Psoas muscle (tissue), 8 donors: ENCODE results near the gene OR2T1. TPM values are rescaled to one million over a fixed set of nuclear protein-coding genes. Genes with fewer than 3 reads are reported as not detected.

Experiments
- ATAC-seq, 4 donors: fragments of 200-7000 bp; cut with Tn5 transposase; one replicate each; pipeline ENCODE4 v1.9.1; 2020; ENCODE audit warnings: moderate library complexity in 3 of 4, mild to moderate bottlenecking in 2 of 4
- DNase-seq, 2 donors: peaks; one replicate each; pipeline ENCODE4 v3.0.0-alpha.2; 2020
- H3K27ac ChIP-seq: fragments of 200-600 bp; one replicate; pipeline ENCODE4 v1.8.0; 2022
- H3K27me3 ChIP-seq, 3 donors: fragments of 200-600 bp in 1 of 3; one replicate each; pipeline versions ENCODE4 v1.6.1 to v1.8.0; 2013 to 2022; ENCODE audit warnings: low read length in 2 of 3, mild to moderate bottlenecking in 2 of 3, moderate library complexity in 1 of 3; ENCODE audit not compliant: insufficient read depth in 3 of 3
- H3K36me3 ChIP-seq, 2 donors: fragments of 200-600 bp in 1 of 2; one replicate each; pipeline versions ENCODE4 v1.6.1 to v1.8.0; 2013 to 2022; ENCODE audit warnings: low read depth in 1 of 2, mild to moderate bottlenecking in 1 of 2, moderate library complexity in 1 of 2; ENCODE audit not compliant: insufficient read depth in 1 of 2
- H3K4me1 ChIP-seq: fragments of 200-600 bp; one replicate; pipeline ENCODE4 v1.8.0; 2022
- H3K4me3 ChIP-seq: fragments of 200-600 bp; one replicate; pipeline ENCODE4 v1.8.0; 2022; ENCODE audit warnings: mild to moderate bottlenecking
- H3K9me3 ChIP-seq: fragments of 200-600 bp; one replicate; pipeline ENCODE4 v1.8.0; 2022
- CTCF ChIP-seq: fragments of 200-600 bp; IDR thresholded peaks from one replicate; pipeline ENCODE4 v1.8.0; 2022; ENCODE audit warnings: antibody characterized with exemption
- WGBS, 3 donors: extraction: QIAGEN DNeasy Blood & Tissue Kit; methylation state at CpG; one replicate each; pipeline versions ENCODE4 v1.1.6 to v1.1.7; 2013; 5-methylcytosine and 5-hydroxymethylcytosine counted together
- intact Hi-C, 2 donors: fragments of 100-400 bp; cut with DNase I; formaldehyde crosslinking; loops; one replicate each; pipeline versions ENCODE4 v1.11.0 to v1.14.2; 2022
- polyA plus RNA-seq, 3 donors: library from polyadenylated mRNA; stranded (reverse); fragments of 200-250 nt; gene quantifications; one replicate each; pipeline ENCODE4 v1.2.3, GENCODE V29; 2013
- total RNA-seq, 4 donors: library from RNA; stranded (reverse); fragmentation: NEBNext Ultra II Directional in 2 of 4; extraction: Animal tissue kit (Norgen Biotek cat#: 25700) in 2 of 4; gene quantifications; one replicate each; pipeline versions ENCODE4 v1.2.1 to v1.2.4, GENCODE V29; 2021 to 2023
- donor health status: healthy with polysubstance abuse.
- donor health status: DM: no; HTN: no; CAD: no; lungs with moderate emphysema.
- donor health status: Bipolar disorder and iron deficiency.
- donor health status: healthy.
- donor health status: DM: yes; HTN: yes; CAD: no.
- donor health status: DM: no; HTN: no; CAD: no.
- donor health status: DM: no; HTN: no; CAD: no.
- donor health status: DM: yes; HTN: yes; CAD: no.

Gene OR2T1
- total and polyA plus RNA-seq, 7 donors, result not detected

GRCh38 chr1:248372394-248372793, 30.5 kb upstream of the OR2T1 start:
- ATAC-seq (no peak), DNase-seq (no peak)
- no peak overlapping the region for H3K27ac ChIP-seq
- no peak overlapping the region for H3K4me3 ChIP-seq
- WGBS, 3 donors, result 65 to 81% (median 68%) methylated on average over 5 of the region's 5 CpGs
- intact Hi-C loops, result no loop called here
- no peaks in the 10 kb centered on the region for H3K36me3 ChIP-seq
- no peak for TF ChIP-seq CTCF
- no peaks in the 10 kb centered on the region for H3K27me3 ChIP-seq
- no peaks in the 10 kb centered on the region for H3K4me1 ChIP-seq
- peaks cover 5% of the 10 kb centered on the region for H3K9me3 ChIP-seq

GRCh38 chr1:248373761-248374160, 29.1 kb upstream of the OR2T1 start:
- WGBS, 3 donors, result 57 to 65% (median 60%) methylated on average over 4 of the region's 4 CpGs
- H3K9me3 ChIP-seq, result peaks cover 5% of the 10 kb centered on the region
- no peak overlapping the region for H3K27ac ChIP-seq
- H3K36me3 ChIP-seq, result no peaks in the 10 kb centered on the region
- no peaks in the 10 kb centered on the region for H3K27me3 ChIP-seq
- ATAC-seq (no peak), DNase-seq (no peak)
- no peaks in the 10 kb centered on the region for H3K4me1 ChIP-seq
- intact Hi-C loops, result no loop called here
- no peak overlapping the region for H3K4me3 ChIP-seq
- no peak for TF ChIP-seq CTCF

GRCh38 chr1:248375446-248375845, 27.4 kb upstream of the OR2T1 start, which contains the start of gene OR2T6:
Gene OR2T6 (plus strand): TSS chr1:248375746. CDS start chr1:248387609, 11,863 bp downstream.
- intact Hi-C loops, result no loop called here
- TF ChIP-seq CTCF, result no peak
- Histone ChIP-seq H3K27ac (no peak within 1 kb of the TSS), H3K36me3 (no peaks in the 10 kb centered on the region), H3K4me3 (no peak within 1 kb of the TSS), H3K4me1 (no peaks in the 10 kb centered on the region), H3K9me3 (peaks cover 4% of the 10 kb centered on the region), H3K27me3 (no peaks in the 10 kb centered on the region)
- no peak for ATAC-seq
- DNase-seq, result no peak

GRCh38 chr1:248376916-248377315, 25.9 kb upstream of the OR2T1 start:
- Histone ChIP-seq H3K4me3 (no peak overlapping the region), H3K27ac (no peak overlapping the region), H3K36me3 (no peaks in the 10 kb centered on the region), H3K4me1 (no peaks in the 10 kb centered on the region), H3K9me3 (no peaks in the 10 kb centered on the region), H3K27me3 (no peaks in the 10 kb centered on the region)
- ATAC-seq (no peak), DNase-seq (no peak)
- 48 to 69% (median 61%) methylated on average over 3 of the region's 3 CpGs for WGBS, 3 donors
- no peak for TF ChIP-seq CTCF
- intact Hi-C loops, result no loop called here

- 85 to 89% (median 88%) methylated on average over 3 of the region's 3 CpGs for WGBS, 3 donors
- DNase-seq, result no peak
- no peak for TF ChIP-seq CTCF
Measured at GRCh38 chr1:248380854-248381253, 22.0 kb upstream of the OR2T1 start.

More at GRCh38 chr1:248380854-248381253, 22.0 kb upstream of the OR2T1 start:
- no peak overlapping the region for H3K4me3 ChIP-seq
- no peaks in the 10 kb centered on the region for H3K27me3 ChIP-seq
- intact Hi-C loops, result no loop called here
- H3K4me1 ChIP-seq, result no peaks in the 10 kb centered on the region
- no peaks in the 10 kb centered on the region for H3K36me3 ChIP-seq
- ATAC-seq, result no peak
- H3K27ac ChIP-seq, result no peak overlapping the region
- no peaks in the 10 kb centered on the region for H3K9me3 ChIP-seq
